Measurements from ENCODE around the gene APBA2. TPM values are rescaled to one million over a fixed set of nuclear protein-coding genes. Genes with fewer than 3 reads are reported as not detected.

Gene APBA2
- total and polyA plus RNA-seq, 10 of the 15 experiments (the other 5 are each of a cell fraction or from before 2014, with no cell fraction given): 0.06 to 0.26 (median 0.07) TPM; not detected in 7

- no peak overlapping the region for H3K27ac ChIP-seq (ENCODE audit: control insufficient read depth, insufficient read depth)
- in situ Hi-C loops (cut with MboI) (no loop called here), intact Hi-C loops (cut with micrococcal nuclease; ENCODE audit: unreplicated experiment) (no loop called here)
- H3K27me3 ChIP-seq (replicated peaks in 1 of 2; ENCODE audit: control insufficient read depth in 2 of 2, insufficient read depth in 2 of 2, low read length in 1 of 2): no peaks in the 10 kb centered on the region
- no peak overlapping the region for H2AFZ ChIP-seq (ENCODE audit: control insufficient read depth, low read depth, low read length)
- BruUV-seq (replicated peaks): no TSS peak
- H3K36me3 ChIP-seq (ENCODE audit: control insufficient read depth in 2 of 2, insufficient read depth in 2 of 2, low read length in 1 of 2): no peaks in the 10 kb centered on the region
- H3K9ac ChIP-seq (ENCODE audit: control insufficient read depth, insufficient read depth, low read length): no peak overlapping the region
- 29% methylated on average over 11 of the region's 11 CpGs for WGBS (ENCODE audit: insufficient coverage, insufficient replicate concordance, low lambda C conversion rate, missing lambda C conversion rate)
- no peak for FAIRE-seq
- CTCF ChIA-PET: interaction anchor here (1.9 kb wide), 1 partner anchor 10 kb away, joined by 5 read pairs; no protein-coding TSS in a partner anchor
- H4K20me1 ChIP-seq (ENCODE audit: control insufficient read depth, insufficient read depth): no peaks in the 10 kb centered on the region
- H3K4me3 ChIP-seq: no peak overlapping the region
- H3K79me2 ChIP-seq (ENCODE audit: control insufficient read depth, insufficient read depth, low read length): no peaks in the 10 kb centered on the region
- H3K4me1 ChIP-seq (ENCODE audit: control insufficient read depth, insufficient read depth, low read length): no peaks in the 10 kb centered on the region
- POLR2A ChIA-PET: no interaction called here
- SMC1A ChIA-PET (ENCODE audit: uncharacterized antibody, unreplicated experiment): no interaction called here
- ATAC-seq: no peak
- H3K9me3 ChIP-seq (replicated peaks; ENCODE audit: control insufficient read depth, insufficient read depth, low read length): no peaks in the 10 kb centered on the region
- no peak overlapping the region for H3K4me2 ChIP-seq (ENCODE audit: control insufficient read depth, insufficient read depth)
- TF ChIP-seq ZNF274 (IDR thresholded peaks at IDR 0.05; ENCODE audit: insufficient read depth, insufficient read length) (no peak), HSF1 (IDR thresholded peaks at IDR 0.05; ENCODE audit: low read depth, low read length) (no peak), USF1 (IDR thresholded peaks at IDR 0.05; ENCODE audit: borderline replicate concordance, extremely low read length, insufficient read depth, low read depth, low read length) (no peak), MTA3 (IDR thresholded peaks at IDR 0.05; ENCODE audit: borderline replicate concordance, low read length) (no peak), KDM1A (IDR thresholded peaks at IDR 0.05; ENCODE audit: borderline replicate concordance) (no peak), TARDBP (IDR thresholded peaks at IDR 0.05; ENCODE audit: borderline replicate concordance) (no peak), RB1 (IDR thresholded peaks at IDR 0.05; ENCODE audit: borderline replicate concordance) (no peak), BRCA1 (IDR thresholded peaks at IDR 0.05; ENCODE audit: low read depth, low read length) (no peak), MYC (IDR thresholded peaks at IDR 0.05; ENCODE audit: insufficient read depth, insufficient read length, insufficient replicate concordance, low read length, severe bottlenecking) (no peak), E2F4 (IDR thresholded peaks at IDR 0.05; ENCODE audit: low read depth, low read length) (no peak), MTA2 (IDR thresholded peaks at IDR 0.05; ENCODE audit: low read depth) (no peak), RCOR1 (conservative IDR thresholded peaks at IDR 0.05; ENCODE audit: low read depth, low read length) (no peak), IRF5 (IDR thresholded peaks at IDR 0.05; ENCODE audit: borderline replicate concordance) (no peak), ZNF384 (IDR thresholded peaks at IDR 0.05; ENCODE audit: borderline replicate concordance, low read depth, low read length) (no peak), FOS (IDR thresholded peaks at IDR 0.05; ENCODE audit: borderline replicate concordance, extremely low read depth, insufficient read length) (no peak), NR2C1 (IDR thresholded peaks at IDR 0.05) (no peak), ZBTB11 (CRISPR knock-in tag; IDR thresholded peaks at IDR 0.05) (no peak)
- RAD21 ChIA-PET (ENCODE audit: unreplicated experiment): interaction anchor here (2.1 kb wide), 1 partner anchor 10 kb away, joined by 4 read pairs; no protein-coding TSS in a partner anchor
- no peak for DNase-seq (ENCODE audit: low read depth, low spot score)
Measured at GRCh38 chr15:29129926-29130325, 244.2 kb downstream of the APBA2 start.
